GM12872 (cell line): ENCODE results near the gene TBC1D5.

ENCODE experiments used
- TF ChIP-seq, protein P1 (sequence below): IDR thresholded peaks from 3 replicates; pipeline ENCODE4 v1.5.1; 2011; ENCODE audit warnings: low read depth, mild to moderate bottlenecking, low read length, moderate library complexity; ENCODE audit not compliant: insufficient read depth

Gene TBC1D5

DNA sequence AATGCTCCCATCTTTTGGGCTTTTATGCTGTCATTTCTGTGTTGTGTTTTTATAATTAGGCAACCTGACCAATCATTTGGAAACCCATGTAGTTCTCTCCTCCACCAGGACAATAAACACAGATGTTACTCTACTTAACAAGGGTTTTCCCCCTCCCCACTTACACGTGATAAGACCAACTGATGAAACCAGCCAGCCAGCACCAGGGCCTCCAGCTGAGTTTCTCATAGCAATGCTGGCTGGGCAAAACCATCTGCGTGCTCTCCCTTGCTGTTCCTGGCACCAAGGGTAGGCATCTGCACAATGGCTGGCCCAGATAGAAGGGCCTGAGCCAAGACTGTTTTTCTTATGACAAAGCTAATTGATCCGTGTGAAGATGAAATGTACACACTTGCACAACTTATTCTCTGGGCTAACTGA lies 547.2 kb downstream of the TBC1D5 start:
- TF ChIP-seq, protein P1, sequence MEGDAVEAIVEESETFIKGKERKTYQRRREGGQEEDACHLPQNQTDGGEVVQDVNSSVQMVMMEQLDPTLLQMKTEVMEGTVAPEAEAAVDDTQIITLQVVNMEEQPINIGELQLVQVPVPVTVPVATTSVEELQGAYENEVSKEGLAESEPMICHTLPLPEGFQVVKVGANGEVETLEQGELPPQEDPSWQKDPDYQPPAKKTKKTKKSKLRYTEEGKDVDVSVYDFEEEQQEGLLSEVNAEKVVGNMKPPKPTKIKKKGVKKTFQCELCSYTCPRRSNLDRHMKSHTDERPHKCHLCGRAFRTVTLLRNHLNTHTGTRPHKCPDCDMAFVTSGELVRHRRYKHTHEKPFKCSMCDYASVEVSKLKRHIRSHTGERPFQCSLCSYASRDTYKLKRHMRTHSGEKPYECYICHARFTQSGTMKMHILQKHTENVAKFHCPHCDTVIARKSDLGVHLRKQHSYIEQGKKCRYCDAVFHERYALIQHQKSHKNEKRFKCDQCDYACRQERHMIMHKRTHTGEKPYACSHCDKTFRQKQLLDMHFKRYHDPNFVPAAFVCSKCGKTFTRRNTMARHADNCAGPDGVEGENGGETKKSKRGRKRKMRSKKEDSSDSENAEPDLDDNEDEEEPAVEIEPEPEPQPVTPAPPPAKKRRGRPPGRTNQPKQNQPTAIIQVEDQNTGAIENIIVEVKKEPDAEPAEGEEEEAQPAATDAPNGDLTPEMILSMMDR = no peak

DNA sequence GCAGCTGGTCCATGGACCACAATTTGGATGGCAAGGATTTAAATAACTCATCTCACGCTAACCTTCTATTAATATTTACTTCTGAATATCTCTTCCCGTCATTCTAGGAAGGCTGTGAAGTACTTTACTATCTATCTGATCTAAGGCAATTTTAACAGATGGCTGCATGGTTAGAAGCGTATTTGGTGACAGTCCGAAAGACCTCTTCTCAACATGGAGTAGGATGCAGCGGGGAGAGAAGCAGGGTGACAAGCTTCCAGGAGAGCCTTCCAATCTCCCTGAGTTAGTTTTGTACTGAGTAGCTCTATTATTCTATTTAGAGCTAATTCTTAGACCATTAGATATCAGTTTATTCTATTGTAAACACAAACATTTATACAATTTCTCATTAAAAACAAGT lies 548.3 kb downstream of the TBC1D5 start:
- TF ChIP-seq, protein P1 = no peak

DNA sequence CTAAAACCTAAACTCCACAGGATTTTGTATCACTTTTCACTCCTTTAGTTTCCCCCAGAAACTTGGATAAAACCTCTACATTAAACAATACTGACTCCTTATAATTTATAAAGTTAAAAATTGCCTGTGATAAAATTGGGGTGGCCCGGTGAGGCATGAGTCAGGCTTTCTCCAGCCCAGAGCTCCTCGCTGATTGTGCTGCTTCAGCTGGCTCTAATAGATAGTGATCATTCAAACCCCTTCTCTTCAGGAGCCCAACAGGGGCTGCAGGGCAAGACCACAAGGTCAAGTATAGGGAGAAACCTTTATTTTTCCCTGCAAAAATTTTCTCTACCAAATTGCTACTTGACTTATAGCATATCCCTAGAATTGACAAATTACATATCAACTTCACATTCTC lies 549.4 kb downstream of the TBC1D5 start:
- TF ChIP-seq, protein P1 = no peak

DNA sequence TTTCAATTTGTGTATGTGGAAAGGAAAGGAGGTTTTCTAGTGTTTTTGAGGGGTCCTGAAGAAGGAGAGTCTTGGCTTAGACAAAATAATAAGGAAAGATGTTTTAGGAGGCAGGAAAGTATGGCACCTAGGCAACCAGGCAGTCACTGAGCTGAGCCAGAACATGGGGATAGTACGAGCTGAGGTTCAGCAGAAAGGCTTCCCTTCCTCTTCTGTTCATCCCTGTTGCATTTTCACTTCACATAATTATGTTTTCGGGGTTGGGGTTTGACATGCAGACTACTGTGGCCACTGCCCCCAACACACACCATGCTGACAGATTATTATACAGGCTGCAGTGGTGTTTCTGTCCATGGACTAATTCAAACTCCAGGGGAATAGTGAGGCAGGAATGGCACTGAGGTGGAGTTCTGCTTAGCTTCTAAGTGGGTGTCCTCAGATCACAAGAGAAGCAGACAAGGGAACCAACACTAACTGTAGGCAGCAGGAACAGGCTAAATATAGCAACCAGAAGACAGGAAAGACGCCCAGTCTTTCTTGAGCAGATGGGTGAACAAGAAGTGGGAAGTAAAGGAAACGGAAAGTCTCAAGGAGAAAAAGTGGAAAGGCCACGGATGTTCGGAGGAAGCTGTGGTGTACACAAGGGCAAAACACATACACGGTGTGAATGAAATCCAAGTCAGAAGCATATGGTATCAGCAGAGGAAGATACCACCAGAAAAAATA lies 551.9 kb downstream of the TBC1D5 start:
- TF ChIP-seq, protein P1 = no peak

DNA sequence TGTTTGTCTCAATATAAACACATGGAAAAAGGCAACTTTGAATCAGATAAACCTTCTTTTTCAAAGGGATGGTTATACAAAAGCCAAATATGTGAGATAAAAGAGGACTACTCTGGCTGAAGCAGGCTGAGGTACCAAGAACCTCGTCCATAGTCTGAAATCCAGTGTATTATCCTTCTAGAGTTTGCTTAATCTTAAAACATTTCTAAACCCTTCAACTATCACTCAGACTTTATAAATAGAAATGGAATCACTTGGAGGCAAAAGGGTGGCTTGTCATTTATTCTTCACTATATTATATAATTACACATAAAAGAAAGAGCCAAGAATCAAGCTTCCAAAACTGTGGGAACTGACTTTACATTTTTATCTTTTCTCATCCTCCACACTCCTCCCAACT lies 554.1 kb downstream of the TBC1D5 start:
- TF ChIP-seq, protein P1 = no peak

DNA sequence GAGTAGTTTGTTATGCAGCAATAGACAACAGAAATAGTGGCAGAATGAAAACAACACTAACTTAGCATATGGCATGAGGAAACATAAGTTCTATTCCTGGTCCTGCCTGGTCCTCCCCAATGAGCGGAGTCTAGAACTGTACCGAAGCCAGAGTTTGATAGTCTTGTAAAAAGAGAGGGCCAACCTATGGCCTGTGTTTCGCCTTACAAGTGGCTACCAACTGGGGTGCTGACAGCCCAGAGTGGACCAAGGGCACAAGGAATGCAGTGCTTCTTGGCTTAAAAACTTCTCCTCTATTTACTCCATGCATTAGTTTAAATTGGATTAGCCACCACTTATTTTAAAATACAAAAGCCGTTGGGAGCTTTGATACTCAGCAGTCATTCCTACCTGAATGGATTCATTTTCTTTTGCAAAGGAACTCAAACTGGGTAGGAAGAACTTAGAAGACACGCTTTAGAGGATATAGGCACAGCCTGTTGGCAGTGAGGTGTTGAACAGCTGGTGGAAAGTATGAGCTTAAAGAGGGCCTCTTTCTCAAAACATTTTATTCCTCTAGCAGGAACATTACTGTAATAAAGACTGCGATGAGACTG lies 554.7 kb downstream of the TBC1D5 start:
- TF ChIP-seq, protein P1 = no peak

DNA sequence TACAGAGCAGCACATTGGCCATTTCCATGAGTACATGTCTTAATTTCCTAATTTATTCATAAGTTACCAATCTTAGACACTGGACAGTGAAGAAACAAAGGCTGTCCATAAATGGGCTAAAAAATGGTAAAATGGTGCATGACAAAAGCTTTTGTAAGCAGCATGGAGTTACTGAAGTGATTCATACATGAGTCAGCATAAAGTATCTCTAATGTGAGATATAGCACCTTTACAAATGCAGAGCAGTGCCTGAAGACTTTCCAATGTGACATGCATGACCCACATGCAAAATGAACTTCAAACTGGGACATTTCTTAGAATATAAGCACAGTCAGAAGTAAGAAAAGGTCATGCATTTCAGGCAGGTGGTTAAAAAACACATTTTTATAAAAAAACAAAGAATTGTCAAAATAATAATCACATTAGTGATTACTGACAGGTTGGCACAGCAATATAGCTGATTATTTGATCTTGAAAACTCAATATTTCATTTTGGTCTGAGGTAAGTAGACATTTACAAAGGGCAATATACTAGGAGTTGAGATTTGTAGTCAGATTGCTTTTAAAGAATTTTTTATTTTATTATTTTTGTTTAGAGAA lies 558.4 kb downstream of the TBC1D5 start:
- TF ChIP-seq, protein P1 = no peak
